GM19324 (cell line): Measurements from ENCODE around the gene MAP1LC3B.
A peak's percentile ranks its signal among the peaks of the same experiment; 100 is the strongest.

Source experiments
- ATAC-seq: cut with Tn5 transposase; IDR thresholded peaks from one replicate; pipeline ENCODE4 v1.9.1; 2021; ENCODE audit warnings: mild to moderate bottlenecking, moderate library complexity; ENCODE audit not compliant: unreplicated experiment, low FRiP score

The MAP1LC3B gene

DNA sequence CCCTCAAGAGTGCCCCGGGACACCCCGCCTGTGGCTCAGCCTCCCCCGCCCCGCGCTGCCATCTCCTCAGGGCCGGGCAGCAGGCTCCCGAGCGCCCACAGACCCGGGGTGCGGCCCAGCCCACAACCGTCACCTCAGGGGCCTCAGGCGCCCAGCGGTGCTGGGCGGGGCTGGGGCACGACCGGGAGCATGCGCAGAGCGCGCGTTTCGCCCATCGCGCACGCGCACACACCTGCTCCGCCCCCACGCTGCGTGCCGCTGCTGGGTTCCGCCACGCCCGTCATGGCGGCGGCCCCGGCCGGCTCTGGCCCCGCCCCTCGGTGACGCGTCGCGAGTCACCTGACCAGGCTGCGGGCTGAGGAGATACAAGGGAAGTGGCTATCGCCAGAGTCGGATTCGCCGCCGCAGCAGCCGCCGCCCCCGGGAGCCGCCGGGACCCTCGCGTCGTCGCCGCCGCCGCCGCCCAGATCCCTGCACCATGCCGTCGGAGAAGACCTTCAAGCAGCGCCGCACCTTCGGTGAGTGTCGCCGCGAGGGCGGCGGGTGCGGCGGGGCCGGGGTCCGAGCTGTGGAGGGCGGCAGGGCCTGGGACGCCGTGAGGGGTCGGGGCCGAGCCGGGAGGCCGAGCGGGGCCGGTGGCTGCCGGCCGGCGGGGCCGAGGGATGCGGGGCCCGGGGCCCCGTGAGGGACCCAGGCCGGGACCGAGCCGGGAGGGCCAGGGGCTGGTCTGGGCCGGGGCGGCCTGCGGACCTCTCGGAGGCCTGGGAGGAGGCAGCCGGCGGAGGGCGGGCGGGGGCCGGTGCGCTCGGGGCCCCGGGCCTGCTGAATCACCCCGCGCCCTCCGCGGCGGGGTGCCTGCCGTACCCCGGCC lies at the start of gene MAP1LC3B:
Gene MAP1LC3B (plus strand): TSS at position 387 of the 871 bp plus-strand sequence. CDS start 92 bp downstream, at position 479.
- peak; percentile 81 for ATAC-seq

DNA sequence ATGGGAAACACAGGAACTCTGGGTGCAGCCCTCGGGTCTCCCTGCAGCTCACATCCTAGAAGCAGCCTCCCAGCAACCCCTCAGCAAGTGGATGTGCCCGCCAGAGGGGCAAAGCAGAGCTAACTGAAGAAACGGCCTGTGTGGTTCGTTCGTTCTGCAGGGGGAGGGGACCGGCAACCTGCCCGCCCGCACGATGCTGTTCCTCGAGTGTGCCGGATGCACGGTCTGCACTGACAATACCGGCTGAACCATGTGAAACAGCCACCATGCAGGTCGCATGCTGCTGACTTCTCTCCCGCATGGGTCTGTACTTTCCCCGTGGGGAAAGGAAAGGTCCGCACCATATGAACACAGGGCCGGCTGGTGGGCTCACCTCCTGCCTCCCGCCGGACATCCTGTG lies 49.6 kb upstream of the MAP1LC3B start:
- no peak for ATAC-seq

DNA sequence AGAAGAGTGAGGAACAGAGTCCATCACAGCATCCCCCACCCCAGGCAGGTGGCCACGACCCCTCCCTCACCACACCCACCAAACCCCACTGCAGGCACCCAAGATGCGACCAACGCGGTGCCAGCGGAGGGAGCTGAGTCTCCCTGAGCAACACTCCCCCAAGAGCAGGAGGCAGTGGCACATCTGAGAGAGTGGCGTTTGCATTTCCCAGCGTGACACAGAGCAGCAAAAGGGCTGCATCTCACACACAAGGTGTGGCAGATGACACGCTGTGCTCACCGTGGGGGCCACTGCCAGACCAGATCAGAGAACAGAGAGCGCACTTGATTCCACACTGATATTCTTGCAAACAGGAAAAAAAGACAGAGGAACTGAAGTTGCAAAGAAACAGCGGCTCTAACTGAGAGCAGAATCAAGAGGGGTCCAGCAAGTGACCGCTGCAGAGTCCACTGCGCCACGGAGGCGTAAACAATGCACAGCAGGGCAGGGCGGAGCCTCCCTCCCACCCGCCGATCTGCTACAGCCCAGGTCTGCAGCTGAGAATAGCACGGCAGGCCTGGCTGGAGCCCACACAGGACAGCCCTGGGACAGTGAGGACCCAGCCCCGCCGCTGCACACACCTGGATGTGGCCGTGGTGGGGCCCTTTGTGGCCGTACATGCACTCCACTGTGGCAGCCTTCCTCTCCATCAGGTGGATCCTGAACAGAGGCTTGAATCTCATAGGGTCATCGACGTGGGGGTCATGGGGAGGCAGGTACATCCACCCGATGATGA lies 49.0 kb upstream of the MAP1LC3B start:
- ATAC-seq, result no peak

GRCh38 chr16:87343753-87344050 lies 48.4 kb upstream of the MAP1LC3B start:
- no peak for ATAC-seq

DNA sequence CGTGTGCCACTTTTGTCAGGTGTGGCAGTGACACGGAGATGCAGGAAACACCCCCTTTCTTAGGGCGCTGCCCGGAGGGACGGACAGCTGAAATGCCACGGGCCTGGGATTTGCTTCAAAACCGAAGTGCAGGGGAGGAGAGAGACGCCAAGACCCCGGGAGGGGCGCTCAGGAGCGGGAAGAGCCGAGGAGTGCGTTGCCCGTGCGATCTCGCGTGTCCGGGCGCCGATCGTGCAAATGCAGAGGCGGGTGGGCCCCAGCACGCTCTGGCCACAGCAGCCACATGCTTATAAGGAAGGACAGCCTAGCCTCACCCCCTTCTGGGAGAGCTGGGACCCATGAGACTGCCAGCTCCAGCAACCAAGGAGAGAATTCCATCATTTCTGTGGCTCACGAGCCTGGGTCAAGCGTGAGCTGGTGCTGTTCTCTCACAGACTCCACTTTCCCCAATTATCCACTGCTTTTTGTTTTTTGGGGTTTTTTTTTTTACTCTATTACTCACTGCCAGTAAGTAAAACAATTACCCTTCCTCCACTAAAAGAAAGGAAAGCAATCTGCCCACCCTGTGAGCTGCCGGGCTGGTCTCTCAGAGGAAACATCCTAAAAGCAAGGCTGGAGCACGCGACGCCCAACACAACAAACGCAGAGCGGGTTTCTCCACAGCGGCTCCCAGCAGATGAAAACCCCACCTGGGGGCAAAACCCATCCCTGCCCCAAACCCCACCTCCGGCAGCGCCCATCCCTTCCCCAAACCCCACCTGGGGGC lies 47.8 kb upstream of the MAP1LC3B start:
- no peak for ATAC-seq

- no peak for ATAC-seq
Observed at GRCh38 chr16:87344931-87345631, 47.1 kb upstream of the MAP1LC3B start.

DNA sequence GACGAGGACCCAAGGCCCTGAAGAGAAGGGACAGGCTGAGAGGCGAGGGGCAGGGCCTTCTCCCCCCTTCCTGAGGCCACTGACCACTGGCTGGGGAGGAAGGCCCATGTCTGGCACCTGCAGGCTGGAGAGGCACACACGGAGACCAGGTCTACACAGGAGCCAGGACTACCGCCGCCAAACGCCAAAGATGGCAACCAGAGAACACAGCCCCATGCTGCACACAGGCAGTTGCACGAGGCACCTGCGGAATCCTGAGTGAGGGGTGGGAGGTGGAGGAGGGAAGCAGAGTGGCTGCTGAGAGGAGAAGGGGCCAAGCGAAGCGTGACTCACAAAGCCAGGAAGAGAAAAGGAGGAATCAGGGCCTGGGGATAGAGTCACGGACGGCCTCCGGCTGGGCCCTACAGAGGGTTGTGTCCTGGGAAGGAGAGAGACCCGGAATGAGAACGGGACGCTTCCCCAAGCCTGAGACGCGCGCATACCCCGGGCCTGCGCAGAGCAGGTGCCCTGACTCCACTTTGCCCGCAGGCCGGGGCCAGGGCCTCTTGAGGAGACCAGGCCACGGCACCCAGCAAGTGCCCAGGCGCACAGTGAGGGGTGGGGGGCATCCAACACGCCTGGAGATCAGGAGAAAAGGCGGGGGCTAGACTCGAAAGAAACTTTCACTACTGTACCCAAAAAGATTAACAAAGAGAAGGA lies 46.3 kb upstream of the MAP1LC3B start:
- no peak for ATAC-seq

GRCh38 chr16:87346517-87347060 lies 45.5 kb upstream of the MAP1LC3B start:
- no peak for ATAC-seq

DNA sequence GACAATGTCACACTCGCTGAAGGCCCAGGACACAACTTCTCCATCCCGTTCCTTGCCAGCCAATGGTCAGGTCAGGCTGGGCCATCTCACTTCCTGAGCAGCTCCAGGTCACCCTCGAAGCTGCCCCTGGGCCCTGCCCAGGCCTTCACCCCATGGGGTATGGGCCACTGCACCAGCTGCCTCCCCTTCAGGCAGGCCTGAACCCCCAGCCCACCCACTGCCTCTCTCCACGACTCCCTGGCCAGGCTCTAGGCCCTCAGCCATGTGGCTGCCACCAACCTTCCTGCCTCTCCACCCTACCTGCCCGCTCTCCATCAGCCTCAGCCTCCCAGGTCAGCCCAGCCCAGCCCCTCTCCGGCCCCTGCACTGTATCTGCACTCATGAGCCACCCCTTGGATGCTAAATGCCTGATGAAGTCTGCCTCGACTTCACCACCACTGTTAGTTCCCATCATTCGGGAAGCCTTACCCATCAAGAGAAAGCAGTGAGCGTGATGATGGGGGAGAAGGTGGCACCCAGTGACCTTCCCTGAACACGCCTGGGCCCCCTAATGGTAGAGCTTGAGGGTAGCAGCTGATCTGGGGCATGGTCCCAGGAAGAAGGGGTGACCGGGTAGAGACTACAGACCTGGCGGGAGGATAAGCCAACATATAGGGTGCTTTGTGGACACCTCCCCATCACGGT lies 44.1 kb upstream of the MAP1LC3B start:
- no peak for ATAC-seq

GRCh38 chr16:87348616-87349157 lies 43.4 kb upstream of the MAP1LC3B start:
- no peak for ATAC-seq

DNA sequence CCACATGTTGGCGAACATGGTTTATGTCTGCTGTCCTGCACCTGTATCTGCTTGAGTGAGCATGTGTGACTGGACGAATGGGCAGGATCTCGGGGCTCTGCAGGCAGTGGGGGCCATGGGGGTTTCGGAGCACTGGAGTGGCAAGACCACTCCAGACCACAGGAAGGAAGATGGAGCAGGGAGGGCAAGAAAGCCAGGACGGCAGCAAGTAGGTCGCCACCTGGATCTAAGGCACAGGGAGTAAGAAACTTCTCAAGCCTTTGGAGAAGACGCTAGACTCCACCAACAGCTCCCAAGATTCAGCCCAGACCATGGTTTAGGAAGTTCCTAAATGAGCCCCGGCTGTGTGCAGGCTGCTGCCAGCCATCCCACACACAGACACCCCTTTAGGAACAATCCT lies 42.1 kb upstream of the MAP1LC3B start:
- ATAC-seq, result no peak

DNA sequence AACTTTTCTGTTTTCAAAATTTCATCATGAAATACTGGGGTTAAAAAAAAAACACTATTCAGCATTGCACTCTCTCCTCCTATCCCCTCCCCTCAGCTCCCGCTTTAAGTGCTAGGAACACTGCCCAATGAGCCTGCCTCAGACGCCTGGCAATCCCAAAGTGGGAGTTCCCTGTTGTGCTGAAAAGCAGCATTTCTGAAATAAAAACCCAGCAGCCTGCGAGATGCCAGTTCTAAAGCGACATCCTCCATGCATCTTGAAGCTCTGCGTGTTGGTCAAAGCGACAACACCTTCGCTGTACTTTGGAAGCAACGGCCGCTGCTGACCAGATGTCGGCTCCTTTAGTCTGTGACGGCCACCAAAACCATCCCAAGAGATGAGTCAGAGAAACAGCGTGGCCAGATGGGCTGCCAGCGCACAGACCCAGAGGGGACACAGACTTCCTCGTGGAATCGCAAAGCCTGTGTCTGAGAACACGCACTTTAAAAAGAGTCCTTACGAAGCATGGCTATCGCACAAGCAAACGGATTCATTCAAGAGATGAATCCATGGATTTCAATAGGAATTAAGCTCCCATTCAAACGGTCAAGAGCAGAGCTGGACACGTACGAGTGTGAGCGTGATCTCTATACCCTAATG lies 41.3 kb upstream of the MAP1LC3B start:
- no peak for ATAC-seq

- no peak for ATAC-seq
Observed at GRCh38 chr16:87351320-87351698, 40.8 kb upstream of the MAP1LC3B start.

GRCh38 chr16:87352818-87353217 lies 39.3 kb upstream of the MAP1LC3B start:
- no peak for ATAC-seq

GRCh38 chr16:87353613-87354012 lies 38.5 kb upstream of the MAP1LC3B start:
- ATAC-seq, result no peak

GRCh38 chr16:87356491-87356853 lies 35.7 kb upstream of the MAP1LC3B start:
- no peak for ATAC-seq

DNA sequence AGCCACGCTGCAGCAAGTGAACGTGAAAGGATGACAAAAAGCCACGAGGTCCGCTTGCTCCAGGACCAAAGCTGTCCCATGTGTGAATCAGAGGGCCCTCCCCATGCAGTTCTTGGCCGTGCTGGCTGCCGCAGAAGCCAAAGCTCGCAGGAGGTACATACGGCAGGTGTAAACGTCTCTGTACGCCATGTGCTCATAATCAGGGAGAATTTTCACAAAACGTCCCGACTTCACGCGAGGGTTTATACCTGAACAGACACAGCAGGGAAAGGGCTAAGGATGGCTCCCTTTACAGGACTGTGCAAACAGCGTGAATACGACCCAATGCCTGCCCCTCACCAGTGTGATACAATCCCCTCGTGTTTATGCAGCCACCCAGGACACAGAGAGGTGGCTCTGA lies 33.9 kb upstream of the MAP1LC3B start:
- no peak for ATAC-seq

DNA sequence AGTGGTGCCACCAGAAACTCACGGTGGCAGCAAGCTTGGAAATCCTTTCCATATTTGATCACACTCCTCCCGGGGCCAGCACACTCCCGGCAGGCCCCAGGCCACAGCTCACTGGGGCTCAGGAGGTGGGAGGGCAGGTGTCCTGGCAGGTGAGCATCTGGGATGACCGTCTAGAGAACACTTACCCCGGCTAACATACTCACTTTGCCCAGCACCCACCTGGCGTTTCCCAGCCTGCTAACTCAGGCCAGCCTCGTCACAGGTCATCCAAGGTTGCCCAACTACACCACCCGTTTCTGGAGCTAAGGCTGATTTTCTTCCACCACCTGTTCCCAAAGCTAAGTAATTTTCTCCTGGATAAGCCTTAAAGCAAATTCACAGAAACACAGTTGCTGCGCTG lies 33.4 kb upstream of the MAP1LC3B start:
- ATAC-seq, result no peak
